Chondrocyte (in vitro differentiated cells): ENCODE data around the gene HLTF. TPM values are rescaled to one million over a fixed set of nuclear protein-coding genes. Genes with fewer than 3 reads are reported as not detected.
A peak's percentile ranks its signal among the peaks of the same experiment; 100 is the strongest.

ENCODE experiments used
- DNase-seq: peaks from one replicate; pipeline ENCODE4 v3.0.0; 2021; ENCODE audit warnings: mixed read lengths, low spot score
- H3K27ac Mint-ChIP-seq: one replicate; pipeline ENCODE4 v1.8.0; 2021; ENCODE audit warnings: mild to moderate bottlenecking, moderate library complexity, mixed read lengths; ENCODE audit not compliant: unreplicated experiment
- H3K27me3 Mint-ChIP-seq: 2 replicates; pipeline ENCODE4 v1.8.0; 2021; ENCODE audit warnings: low read depth, mixed read lengths
- H3K36me3 Mint-ChIP-seq: 2 replicates; pipeline ENCODE4 v1.8.0; 2021; ENCODE audit warnings: low read depth, mixed read lengths
- H3K4me1 Mint-ChIP-seq: 2 replicates; pipeline ENCODE4 v1.8.0; 2021; ENCODE audit warnings: low read depth, mild to moderate bottlenecking, mixed read lengths
- H3K4me3 Mint-ChIP-seq: one replicate; pipeline ENCODE4 v1.8.0; 2021; ENCODE audit warnings: mild to moderate bottlenecking, moderate library complexity, mixed read lengths; ENCODE audit not compliant: unreplicated experiment
- H3K9me3 Mint-ChIP-seq: 2 replicates; pipeline ENCODE4 v1.8.0; 2021; ENCODE audit warnings: low read depth, mixed read lengths
- CTCF ChIP-seq: fragments of 200-600 bp; sonication (generic); IDR thresholded peaks from 2 replicates; pipeline ENCODE4 v1.5.0; 2021; ENCODE audit warnings: antibody characterized with exemption, mild to moderate bottlenecking, moderate library complexity
- total RNA-seq: library from RNA; stranded (reverse); gene quantifications from 3 replicates; pipeline ENCODE4 v1.2.1, GENCODE V29; 2021

HLTF gene
- total RNA-seq, 1 donor from 2014 or later, result 30.9 TPM

GRCh38 chr3:149085828-149086231, 503 bp downstream of the HLTF start:
- Mint-ChIP-seq H3K36me3 (peaks cover 7% of the 10 kb centered on the region), H3K4me3 (peak overlapping the region; percentile 96), H3K27ac (peak overlapping the region; percentile 96), H3K9me3 (peaks cover 2% of the 10 kb centered on the region), H3K27me3 (no peaks in the 10 kb centered on the region), H3K4me1 (peaks cover 23% of the 10 kb centered on the region)
- TF ChIP-seq CTCF, result no peak
- no peak for DNase-seq

DNA sequence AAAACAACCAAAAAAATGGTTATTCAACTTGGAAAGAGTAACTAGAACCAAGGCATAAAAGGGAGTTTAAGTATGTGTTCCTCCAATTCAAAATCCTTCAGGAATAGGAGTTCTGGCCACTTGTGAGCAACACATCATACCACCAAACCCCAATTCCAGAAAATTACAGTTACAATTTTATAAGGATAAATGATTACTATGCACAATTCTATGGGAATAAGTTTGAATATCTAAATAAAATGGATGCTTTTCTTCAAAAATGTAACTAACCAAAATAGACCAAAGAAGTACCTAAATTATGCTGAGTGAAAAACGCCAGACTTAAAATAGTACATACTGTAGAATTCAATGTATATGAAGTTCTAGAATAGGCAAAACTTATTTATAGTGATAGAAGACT, 4.6 kb downstream of the HLTF start:
- H3K9me3 Mint-ChIP-seq, result peaks cover 2% of the 10 kb centered on the region
- H3K36me3 Mint-ChIP-seq, result peaks cover 8% of the 10 kb centered on the region
- no peak overlapping the region for H3K27ac Mint-ChIP-seq
- H3K4me1 Mint-ChIP-seq, result peaks cover 34% of the 10 kb centered on the region
- H3K27me3 Mint-ChIP-seq, result no peaks in the 10 kb centered on the region
- DNase-seq, result no peak
- no peak overlapping the region for H3K4me3 Mint-ChIP-seq
- TF ChIP-seq CTCF, result no peak

DNA sequence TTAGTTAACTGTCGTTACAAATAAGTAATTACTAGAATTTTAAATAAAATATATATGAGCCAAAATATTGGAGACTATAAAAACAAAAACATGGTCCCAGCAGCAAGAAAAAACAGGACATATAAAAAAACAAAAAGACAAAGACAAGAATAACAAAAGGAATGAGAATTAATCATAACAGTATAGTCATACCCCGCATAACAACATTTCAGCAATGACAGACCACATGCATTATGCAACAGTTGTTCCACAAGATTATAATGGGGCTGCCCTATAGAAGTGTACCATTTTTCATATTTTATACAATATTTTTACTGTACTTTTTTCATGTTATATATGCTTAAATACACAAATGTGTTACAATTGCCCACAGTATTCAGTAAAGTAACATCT, 5.6 kb downstream of the HLTF start:
- peaks cover 31% of the 10 kb centered on the region for H3K4me1 Mint-ChIP-seq
- no peaks in the 10 kb centered on the region for H3K27me3 Mint-ChIP-seq
- no peak for TF ChIP-seq CTCF
- no peak overlapping the region for H3K27ac Mint-ChIP-seq
- DNase-seq, result no peak
- no peak overlapping the region for H3K4me3 Mint-ChIP-seq
- no peaks in the 10 kb centered on the region for H3K9me3 Mint-ChIP-seq
- H3K36me3 Mint-ChIP-seq, result peaks cover 8% of the 10 kb centered on the region

GRCh38 chr3:149080011-149080698, 6.2 kb downstream of the HLTF start:
- H3K27ac Mint-ChIP-seq, result no peak overlapping the region
- peaks cover 8% of the 10 kb centered on the region for H3K36me3 Mint-ChIP-seq
- H3K4me1 Mint-ChIP-seq, result peaks cover 26% of the 10 kb centered on the region
- H3K9me3 Mint-ChIP-seq, result no peaks in the 10 kb centered on the region
- H3K27me3 Mint-ChIP-seq, result no peaks in the 10 kb centered on the region
- no peak for DNase-seq
- no peak for TF ChIP-seq CTCF
- H3K4me3 Mint-ChIP-seq, result no peak overlapping the region

DNA sequence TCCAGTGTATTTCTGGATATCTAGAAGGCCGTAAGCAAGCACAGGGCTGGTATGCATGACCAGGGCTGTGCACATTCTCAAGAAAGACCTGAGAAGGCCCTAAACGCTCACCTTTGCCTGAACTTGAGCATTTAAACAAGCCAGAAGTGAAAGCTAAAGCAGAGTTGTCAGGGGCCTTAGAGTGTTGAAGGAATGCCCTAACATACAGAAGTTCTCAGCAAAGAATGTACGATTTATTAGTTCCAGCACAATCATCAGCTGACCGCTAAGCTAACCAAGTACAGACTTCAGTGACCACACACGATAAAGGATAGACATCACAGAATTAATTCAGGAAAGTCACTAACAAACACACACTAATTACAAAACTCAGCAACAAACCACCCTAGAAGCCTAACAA, 8.7 kb downstream of the HLTF start:
- Mint-ChIP-seq H3K36me3 (peaks cover 4% of the 10 kb centered on the region), H3K4me3 (no peak overlapping the region), H3K9me3 (no peaks in the 10 kb centered on the region), H3K27me3 (no peaks in the 10 kb centered on the region), H3K27ac (no peak overlapping the region), H3K4me1 (peaks cover 11% of the 10 kb centered on the region)
- TF ChIP-seq CTCF, result no peak
- DNase-seq, result no peak
